Myocyte (in vitro differentiated cells): Measurements from ENCODE around the gene CHL1. TPM values are rescaled to one million over a fixed set of nuclear protein-coding genes. Genes with fewer than 3 reads are reported as not detected.

Experiments used
- DNase-seq: peaks from one replicate; pipeline ENCODE4 v3.0.0-alpha.2; 2012; ENCODE audit warnings: low read depth
- total RNA-seq: library from RNA; depleted of rRNA; stranded (reverse); fragments of >200 nt; gene quantifications from 2 replicates; pipeline ENCODE4 v1.2.3, GENCODE V29; 2014

CHL1 gene
- total RNA-seq, 1 donor from 2014 or later, result not detected

DNA sequence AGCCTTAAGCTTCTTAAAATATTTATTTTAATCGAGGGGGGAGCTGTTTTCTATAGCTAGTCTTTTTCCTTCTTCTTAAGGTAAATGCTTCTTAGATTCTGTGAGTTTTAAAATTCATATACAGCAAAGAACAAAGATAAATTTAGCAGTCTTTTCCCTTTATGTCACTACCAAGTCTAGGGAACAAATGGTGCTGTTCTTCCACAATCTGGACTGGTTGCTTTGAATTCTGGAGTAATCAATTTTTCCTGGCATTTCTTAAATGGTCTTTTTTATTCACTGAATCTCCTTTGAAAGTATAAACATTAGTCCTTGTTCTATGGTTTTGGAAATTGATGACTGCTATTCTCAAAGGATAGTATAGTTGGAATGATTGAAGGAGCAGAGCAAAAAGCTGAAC, 82.8 kb downstream of the CHL1 start:
- DNase-seq, result no peak

DNA sequence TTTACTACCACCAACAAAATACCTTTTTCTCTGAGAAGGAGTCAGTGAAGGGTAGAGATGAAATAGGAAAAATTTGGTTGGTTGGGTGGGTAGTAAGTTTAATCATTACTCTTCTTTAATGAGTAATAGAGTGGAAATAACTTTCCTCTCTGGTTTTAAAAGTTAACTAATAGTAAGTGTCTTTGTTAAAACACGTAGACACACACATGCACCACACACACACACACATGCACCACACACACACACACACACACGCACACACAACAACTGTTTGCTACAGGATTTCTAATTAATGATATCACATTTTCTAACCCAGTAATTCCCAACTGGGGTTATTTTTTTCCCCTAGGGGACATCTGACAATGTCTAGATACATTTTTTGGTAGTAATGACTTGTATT, 84.1 kb downstream of the CHL1 start:
- DNase-seq, result no peak

DNA sequence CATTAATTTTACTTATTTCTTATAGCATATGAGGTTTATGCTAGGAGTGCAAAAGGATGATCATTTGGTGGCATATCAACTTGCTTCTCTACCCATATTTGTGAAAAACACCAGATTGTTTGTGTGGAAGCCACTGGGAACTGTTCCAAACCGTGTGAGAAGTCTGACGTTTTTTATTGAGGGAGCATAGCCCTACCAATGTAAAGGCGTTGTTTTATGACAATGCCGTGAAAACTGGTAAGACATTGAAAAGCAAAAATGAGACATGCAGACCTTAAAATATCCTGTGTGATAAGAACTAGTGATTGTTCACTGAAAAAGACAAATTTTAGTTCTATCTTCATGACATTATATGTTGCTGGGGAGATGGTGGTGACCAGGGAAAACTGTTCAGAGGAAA, 87.8 kb downstream of the CHL1 start:
- DNase-seq, result no peak

DNA sequence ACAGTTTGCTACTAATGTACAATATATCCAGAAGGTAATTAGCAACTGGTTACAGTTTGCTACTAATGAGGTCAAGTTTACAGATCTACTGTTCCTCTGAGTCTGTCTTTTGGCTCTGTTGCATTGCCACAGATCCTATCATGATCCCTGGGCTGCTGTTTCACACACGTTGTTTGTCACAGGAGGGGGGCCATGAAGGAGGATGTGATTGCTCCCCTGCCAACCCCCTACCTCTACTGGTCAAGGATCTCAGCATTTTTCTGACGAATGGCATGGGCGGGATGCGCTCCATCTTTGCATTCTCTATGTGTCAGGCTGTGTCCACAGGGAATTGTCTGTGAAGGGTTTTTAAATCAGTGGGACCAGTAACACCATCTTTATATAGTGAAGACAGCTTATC, 91.9 kb downstream of the CHL1 start:
- DNase-seq, result no peak

DNA sequence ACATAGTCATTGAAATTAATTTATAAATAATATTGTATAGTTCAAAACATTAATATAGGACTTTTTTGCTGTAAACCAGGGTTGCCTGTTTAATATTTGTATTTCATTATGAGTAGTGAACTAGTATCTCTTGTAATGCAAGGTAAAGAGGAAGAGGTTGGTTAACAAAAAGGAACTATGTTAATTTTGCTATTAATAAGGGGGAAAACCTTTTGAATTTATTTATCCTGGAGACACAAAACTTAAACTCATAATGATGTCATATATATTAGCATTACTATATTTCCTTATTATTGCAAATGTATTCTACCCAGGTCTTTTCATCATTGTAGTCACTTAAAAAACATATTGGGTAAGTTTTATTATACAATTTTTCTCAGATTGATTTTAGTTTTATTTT, 94.5 kb downstream of the CHL1 start:
- DNase-seq, result no peak

DNA sequence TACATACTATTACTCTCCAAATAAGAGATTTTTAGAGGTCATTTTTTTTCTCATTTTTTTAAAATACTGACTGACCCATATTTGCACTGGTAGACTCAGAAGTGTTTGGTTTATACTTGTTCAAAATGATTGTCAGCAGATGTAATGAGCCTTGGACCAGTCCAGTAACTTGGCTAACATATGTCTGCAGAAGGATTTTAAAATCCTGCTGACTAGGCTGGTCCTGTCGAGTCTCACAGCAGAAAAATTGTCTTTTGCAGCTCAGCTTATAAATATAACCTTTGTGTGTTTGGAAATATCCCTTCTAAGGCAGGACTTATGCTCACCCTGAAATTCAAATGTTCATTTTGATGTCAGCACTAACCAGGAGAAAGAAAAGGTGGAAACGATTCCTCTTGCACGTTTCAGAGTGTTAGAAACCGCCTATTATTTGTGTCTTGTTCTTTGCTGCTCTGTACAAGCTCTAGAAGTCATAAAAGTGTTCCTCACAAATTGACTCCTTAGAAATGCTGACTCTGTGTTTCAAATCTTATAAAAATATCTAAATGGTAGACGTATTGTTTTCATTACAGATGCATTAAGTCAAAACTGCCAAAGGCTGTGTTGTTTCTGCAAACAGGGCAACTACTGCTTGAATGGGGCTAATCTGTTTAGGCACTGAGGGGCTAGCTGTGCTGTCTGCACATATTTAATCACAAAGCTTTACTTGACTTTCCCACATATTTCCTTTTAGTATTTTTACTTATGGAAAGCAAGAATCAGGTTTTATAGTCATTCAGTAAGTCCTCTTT, 95.3 kb downstream of the CHL1 start:
- DNase-seq, result no peak

DNA sequence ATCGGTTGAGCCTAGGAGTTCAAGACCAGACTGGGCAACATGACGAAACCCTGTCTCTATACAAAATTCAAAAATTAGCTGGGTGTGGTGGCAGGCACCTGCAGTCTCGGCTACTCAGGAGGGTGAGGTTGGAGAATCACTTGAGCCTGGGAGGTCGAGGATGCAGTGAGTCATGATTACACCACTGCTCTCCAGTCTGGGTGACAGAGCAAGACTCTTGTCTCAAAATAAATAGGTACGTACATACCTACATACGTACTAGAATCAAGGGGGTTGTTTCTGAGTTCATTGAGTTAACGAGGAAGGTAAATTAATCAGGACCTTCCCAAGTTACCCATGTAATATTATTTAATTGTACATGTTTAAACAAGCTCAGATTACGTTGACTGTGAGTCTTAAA, 97.5 kb downstream of the CHL1 start:
- no peak for DNase-seq

DNA sequence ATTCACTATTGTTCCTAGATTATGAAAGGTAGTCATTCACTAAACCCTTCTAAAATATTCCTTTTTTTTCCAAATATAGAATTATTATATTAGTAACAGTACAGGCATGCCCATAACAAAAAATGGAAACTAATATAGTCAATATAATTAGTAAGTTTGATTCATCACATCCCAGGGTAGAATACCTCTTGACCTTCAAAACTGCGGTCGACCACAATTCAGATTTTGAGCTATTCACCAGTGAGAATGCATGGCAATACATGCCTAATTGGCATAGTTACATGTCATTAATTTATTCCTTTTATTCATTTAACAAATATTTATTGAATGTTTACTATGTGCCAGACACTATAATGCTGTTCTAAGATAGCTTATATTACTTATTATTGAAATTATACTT, 98.0 kb downstream of the CHL1 start:
- DNase-seq, result no peak

DNA sequence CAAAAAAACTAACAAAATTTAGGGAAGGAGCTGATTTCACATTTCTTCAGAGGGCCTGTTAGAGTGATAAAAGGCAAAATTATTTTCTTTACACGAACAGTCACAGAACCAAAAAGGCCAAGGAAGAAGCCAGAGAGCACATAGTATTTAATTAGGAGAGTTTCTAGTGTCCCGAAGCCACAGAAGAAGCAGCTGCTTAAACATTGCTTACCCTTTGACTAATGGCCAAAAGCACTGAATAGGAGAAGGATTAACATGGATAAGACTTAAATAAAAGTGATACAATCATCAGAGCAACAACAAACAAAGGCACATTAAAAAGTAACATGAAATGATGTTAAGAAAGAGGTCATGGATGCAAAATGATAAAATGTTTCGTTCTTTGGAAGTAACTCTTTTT, 98.6 kb downstream of the CHL1 start:
- no peak for DNase-seq

DNA sequence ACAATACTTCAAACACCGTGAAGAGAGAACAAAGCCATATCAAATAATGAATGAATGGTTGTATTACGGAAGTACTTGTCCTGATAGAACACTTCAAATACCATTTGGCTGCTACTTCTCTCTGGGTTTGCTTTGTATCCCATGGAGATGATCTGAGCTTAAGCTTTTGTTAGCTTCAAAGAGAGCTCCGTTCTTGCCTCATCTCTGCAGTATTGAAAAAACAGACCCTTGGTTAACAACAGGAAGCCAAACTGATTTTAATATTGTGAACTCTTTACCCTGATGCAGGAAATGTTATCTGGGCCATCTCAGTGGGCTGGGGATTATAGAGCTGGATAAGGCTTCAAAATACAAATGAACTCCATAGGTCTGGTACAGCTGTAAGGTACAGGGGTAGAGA, 101.0 kb downstream of the CHL1 start:
- DNase-seq, result no peak

DNA sequence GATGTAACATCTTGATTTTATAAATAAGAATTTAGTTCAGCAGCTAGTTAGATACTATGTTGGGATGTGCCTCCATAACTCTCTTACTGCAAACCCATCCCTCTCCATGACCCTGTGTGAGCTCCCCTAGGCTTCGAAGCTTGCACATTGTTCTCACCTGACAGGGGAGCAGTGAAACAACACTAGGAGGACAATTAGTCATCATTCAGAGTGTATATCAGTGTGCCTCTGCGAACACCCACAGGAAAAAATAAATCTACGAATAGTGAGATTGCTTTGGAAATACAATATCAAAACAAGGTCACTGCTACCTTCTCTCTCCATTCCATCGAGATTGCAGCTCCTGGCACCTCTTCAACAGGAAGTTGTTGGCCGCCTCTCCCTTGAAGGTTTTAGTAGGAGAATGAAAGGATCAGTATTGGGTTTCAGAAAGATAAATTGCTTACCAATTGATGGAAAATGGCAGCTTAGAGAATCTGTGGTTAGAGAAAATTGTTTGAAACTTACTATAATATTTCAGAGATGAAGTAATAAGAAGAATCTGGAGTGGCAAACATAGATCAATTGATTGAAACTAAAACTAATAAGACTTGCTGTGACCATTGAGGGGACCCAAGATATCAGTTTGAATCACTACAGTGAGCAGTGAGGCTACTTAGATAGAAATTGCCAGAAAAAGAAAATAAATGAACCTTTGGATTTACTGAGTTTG, 103.2 kb downstream of the CHL1 start:
- no peak for DNase-seq

DNA sequence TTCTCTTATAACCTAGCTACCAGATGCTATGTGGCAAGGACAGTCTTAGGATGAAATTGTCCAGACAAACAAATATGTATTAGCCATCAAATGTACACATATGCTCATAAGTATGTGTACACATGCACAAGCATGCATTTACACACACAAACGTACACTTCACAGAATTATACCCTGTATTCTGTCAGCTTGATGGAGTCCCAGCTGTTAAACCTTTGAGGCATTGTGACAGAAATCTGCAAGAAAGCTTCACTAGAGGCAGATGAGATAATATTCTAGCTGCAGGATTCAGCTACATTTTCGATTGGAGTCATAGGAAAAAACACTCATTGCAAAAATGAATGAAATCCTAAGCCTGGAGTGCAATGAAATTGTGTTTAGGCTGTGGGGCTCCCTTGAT, 110.6 kb downstream of the CHL1 start:
- no peak for DNase-seq

DNA sequence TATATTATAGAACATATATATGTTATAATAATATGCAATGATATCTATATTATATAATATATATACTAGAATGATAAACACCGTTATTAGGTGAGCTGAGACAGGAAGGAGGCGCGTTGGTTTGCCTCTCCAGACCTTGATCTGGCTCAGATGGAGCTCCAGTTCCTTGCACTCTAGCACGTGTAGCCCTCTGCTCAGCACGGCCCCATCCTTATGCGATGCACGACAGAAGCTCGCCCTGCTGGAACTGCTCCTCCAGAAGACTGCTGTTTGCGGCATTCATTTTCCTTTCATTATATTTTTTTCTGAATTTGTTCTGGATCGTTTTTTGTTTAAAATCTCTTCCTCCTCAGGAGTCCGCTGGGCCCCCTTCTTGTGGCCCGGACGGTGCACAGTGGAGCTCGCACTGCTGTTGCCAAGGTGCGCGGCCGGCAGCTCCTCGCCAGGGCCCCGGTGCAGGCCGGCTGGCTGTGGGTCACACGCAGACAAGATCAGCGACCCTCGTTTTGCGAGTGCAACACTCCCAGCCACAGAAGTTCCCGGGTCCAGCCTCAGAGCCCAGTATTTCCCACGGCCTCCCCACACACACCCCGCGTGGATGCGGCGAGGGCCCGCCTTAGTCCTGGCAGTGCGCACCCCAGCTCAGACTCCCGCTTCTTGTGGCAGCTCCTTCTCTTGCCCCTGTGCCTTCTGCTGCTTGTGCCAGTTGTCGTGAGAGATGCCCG, 112.2 kb downstream of the CHL1 start:
- no peak for DNase-seq

DNA sequence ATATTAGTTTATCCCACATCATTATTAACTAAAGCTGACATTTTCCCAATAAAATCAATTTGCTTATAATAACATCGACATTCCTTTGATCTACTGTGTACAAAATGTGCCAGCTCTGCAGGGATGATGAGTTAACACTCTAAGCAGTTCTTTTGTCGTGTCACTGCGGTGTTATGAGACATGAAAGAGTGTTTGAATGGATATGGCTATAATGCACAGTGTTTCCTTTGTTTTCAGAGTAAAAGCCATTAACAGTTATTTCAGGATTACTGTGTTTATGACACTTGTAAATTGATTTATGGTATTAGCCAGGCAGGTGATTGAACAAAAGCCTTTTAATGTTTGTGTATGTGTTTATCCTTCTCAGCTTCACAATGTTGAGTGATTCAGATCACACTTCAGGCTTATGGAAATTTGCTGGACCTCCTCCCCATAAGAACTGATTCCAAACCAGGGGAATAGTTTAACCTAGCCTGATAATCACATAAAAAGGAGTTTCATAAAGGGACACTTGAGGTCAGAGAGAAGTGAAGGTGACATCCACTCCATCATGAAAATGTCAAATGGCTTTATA, 115.7 kb downstream of the CHL1 start:
- no peak for DNase-seq

DNA sequence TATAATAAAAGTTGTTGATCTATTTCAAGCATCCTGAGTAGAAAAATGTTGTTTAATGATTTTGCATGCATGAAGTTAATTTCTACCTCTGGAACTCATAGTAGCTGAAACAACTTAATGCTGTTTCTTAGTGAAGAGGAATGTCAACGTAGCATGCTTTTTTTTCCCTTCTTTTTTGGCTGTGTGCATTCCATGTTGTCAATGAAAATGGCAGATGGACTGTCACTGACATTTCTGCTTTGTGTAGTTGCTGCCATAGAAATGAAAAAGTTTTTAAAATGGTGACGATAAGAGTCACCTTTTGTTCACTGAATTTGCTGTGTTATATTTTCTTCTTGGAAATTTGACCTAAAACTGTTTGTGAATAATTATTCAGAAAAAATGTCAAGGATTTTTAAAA, 116.3 kb downstream of the CHL1 start:
- DNase-seq, result no peak

DNA sequence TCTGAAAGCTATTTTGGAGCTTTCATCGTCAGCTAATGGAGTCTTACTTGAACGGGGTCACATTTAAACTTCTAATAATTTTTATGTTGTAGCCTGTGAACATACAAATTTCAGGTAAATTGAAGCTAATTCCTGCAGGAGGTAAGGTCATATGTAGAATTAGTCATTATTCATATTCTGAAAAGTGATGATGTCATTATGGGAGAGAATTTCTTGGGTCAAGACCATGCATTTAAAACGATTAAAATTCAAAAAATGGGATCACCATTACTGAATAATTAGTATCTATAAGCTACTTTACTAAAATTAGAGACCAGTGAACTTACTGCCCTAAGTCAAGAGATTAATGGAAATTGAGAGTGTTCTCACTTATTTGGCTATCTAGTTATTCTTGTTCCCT, 120.4 kb downstream of the CHL1 start:
- no peak for DNase-seq

DNA sequence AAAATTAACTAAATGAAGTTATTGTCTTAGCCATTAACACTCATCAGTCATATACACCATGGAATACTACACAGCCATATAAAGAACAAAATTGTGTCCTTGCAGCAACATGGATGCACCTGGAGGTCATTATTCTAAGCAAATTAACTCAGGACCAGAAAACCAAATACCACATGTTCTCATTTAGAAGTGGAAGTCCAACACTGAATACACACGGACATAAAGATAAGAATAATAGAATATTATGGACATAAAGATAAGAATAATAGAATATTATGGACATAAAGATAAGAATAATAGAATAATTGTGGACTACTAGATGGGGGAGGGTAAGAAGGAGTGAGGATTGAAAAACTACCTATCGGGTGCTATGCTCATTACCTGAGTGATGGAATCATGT, 122.3 kb downstream of the CHL1 start:
- DNase-seq, result no peak

DNA sequence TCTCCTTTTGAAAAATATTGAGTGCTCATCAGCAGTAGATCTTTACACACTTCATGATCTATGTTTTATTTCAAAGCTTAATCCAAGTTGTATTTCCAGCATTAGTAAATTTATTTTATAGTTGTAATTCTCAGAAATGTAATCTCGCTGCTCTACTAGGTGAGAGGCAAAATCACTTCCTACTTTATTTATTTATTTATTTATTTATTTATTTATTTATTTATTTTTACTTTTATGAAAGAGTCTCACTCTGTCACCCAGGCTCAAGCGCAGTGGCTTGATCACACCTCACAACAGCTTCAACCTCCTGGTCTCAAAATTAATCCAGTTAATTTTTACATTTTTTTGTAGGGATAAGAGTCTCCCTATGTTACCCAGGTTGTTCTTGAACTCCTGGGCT, 127.9 kb downstream of the CHL1 start:
- no peak for DNase-seq

DNA sequence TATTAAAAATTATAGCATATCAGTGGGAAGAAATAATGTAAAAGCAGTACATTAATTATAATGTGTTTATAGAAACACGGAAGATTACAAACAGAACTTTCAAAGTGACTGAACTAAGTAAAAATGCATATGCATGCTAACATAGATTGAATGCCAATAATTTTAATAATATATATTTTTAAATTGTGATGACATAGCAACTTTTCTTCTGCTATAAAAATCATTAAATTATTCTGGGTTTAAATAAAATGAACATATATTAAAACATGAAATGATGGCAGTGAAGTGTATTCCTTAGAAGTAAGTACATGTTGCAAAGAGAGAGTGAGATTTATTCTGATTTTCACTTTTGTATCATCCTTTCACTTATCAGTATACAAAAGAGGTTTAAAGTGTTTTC, 128.9 kb downstream of the CHL1 start:
- DNase-seq, result no peak

DNA sequence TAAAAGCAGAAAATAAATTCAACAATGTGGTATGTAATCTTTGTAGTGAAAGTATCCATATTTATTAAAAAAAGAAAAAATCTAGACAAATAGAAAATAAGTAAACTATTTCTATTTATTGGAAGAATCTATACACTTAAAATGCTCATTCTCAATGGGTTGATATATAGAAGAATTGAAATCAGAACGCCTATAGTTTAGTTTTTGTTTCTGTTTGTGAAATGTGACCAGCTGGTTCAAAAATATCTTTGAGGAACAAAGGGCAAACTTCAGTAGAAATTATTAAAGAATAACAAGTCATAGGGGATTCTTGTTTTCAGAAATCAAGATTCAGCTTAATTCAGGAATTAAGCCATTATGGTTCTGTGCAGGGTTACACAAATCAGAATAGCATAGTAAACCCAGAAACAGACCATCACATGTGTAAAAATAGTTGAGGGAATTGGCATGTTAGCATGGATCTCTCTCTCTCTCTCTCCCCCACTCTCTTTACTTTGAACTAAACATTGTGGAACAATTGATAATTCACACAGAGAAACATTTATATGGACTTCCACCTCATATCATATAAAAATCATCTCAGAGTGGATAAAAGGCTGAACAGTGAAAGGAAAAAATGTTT, 134.0 kb downstream of the CHL1 start:
- no peak for DNase-seq

DNA sequence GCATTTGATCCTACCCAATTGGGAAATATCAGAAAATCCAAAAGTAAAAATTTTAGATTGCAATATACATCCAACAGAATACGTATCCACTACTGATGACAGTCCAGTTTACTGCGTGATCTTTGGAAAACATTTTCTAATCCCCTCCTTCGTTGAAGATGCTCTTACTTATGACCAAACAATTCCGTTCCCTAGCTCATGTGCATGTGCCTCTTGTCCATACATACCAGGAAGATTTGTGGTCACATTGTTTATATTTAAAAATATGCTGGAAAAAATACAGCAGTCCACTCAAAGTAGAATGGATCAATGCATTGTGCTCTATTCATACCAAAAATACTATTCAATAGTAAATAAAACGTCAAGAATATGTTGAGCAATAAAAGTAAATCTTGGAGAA, 135.3 kb downstream of the CHL1 start:
- DNase-seq, result no peak

DNA sequence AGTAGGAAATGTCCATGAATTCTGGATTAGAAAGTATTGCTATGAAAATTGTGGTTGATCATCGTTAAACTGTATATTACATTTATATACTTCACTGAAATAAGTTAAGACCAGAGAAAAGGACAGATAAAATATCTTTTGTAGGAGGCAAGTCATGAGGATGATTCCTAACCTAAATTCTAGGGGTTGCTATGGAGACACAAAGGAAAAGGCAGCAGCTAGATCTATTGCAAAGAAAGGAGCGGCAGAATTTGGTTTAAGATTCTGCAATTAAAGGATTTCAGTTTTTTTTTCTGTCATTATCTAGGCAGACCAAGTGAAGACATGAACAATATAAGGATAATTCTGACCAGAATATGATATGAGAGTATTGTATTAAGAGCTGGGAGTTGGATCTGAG, 136.1 kb downstream of the CHL1 start:
- no peak for DNase-seq
